Measurements from ENCODE around the gene DNM2. TPM values are rescaled to one million over a fixed set of nuclear protein-coding genes. Genes with fewer than 3 reads are reported as not detected.
"Not testable (repeated sequence)": the region's sequence is repeated elsewhere in the genome, so short reads cannot be mapped to it uniquely, and the experiment has no call there.

The DNM2 gene
- polyA plus RNA-seq, 1 donor from 2014 or later, result 109 TPM

GRCh38 chr19:10862561-10863106 is 144.8 kb downstream of the DNM2 start:
- Mint-ChIP-seq H3K4me3 (peak overlapping the region in 2 of 4 donors; percentile 20 to 34), H3K27me3 (no peaks in the 10 kb centered on the region), H3K9me3 (no peaks in the 10 kb centered on the region), H3K36me3 (no peaks in the 10 kb centered on the region), H3K4me1 (peaks cover 11 to 13% (median 11%) of the 10 kb centered on the region in 3 donors), H3K27ac (peak overlapping the region in 1 of 3 donors; percentile 78)

GRCh38 chr19:10863107-10863717 is 145.3 kb downstream of the DNM2 start:
- no peaks in the 10 kb centered on the region for H3K36me3 Mint-ChIP-seq
- H3K4me3 Mint-ChIP-seq, result peak overlapping the region in 2 of 4 donors; percentile 20 to 34
- peak overlapping the region in 1 of 3 donors; percentile 78 for H3K27ac Mint-ChIP-seq
- H3K9me3 Mint-ChIP-seq, result no peaks in the 10 kb centered on the region
- no peaks in the 10 kb centered on the region for H3K27me3 Mint-ChIP-seq
- peaks cover 17 to 18% (median 17%) of the 10 kb centered on the region in 3 donors for H3K4me1 Mint-ChIP-seq

GRCh38 chr19:10864538-10864899 is 146.6 kb downstream of the DNM2 start:
- peak overlapping the region in 3 of 4 donors; percentile 9 to 63 (median 10) for H3K4me3 Mint-ChIP-seq
- H3K4me1 Mint-ChIP-seq, result peaks cover 18 to 22% (median 18%) of the 10 kb centered on the region in 3 donors
- no peaks in the 10 kb centered on the region for H3K36me3 Mint-ChIP-seq
- no peaks in the 10 kb centered on the region for H3K27me3 Mint-ChIP-seq
- H3K9me3 Mint-ChIP-seq, result no peaks in the 10 kb centered on the region
- peak overlapping the region in 1 of 3 donors; percentile 86 for H3K27ac Mint-ChIP-seq

- Mint-ChIP-seq H3K4me3 (no peak overlapping the region), H3K36me3 (no peaks in the 10 kb centered on the region), H3K9me3 (no peaks in the 10 kb centered on the region), H3K27me3 (no peaks in the 10 kb centered on the region), H3K27ac (no peak overlapping the region), H3K4me1 (peaks cover 18 to 25% (median 18%) of the 10 kb centered on the region in 3 donors)
Observed at GRCh38 chr19:10866495-10866894, 148.6 kb downstream of the DNM2 start.

GRCh38 chr19:10868872-10869547 is 151.1 kb downstream of the DNM2 start:
- H3K4me3 Mint-ChIP-seq, result peak overlapping the region in 3 of 4 donors; percentile 66 to 80 (median 78)
- H3K36me3 Mint-ChIP-seq, result peaks cover 3% of the 10 kb centered on the region

GRCh38 chr19:10869872-10870311 is 152.0 kb downstream of the DNM2 start:
- not testable (repeated sequence) for H3K27me3 Mint-ChIP-seq, H3K36me3 Mint-ChIP-seq, H3K9me3 Mint-ChIP-seq
- Mint-ChIP-seq H3K4me3 (peak overlapping the region in 3 of 4 donors; percentile 66 to 82 (median 71)), H3K27ac (peak overlapping the region in 2 of 3 donors; percentile 62 to 89), H3K4me1 (peaks cover 16 to 27% (median 19%) of the 10 kb centered on the region in 3 donors)

More at GRCh38 chr19:10868872-10869547, 151.1 kb downstream of the DNM2 start:
- Mint-ChIP-seq H3K27ac (peak overlapping the region; percentile 67 to 90 (median 83)), H3K27me3 (no peaks in the 10 kb centered on the region), H3K9me3 (no peaks in the 10 kb centered on the region), H3K4me1 (peaks cover 20 to 32% (median 24%) of the 10 kb centered on the region in 3 donors)

GRCh38 chr19:10870501-10870954 is 152.6 kb downstream of the DNM2 start:
- peaks cover 4% of the 10 kb centered on the region for H3K36me3 Mint-ChIP-seq
- H3K27me3 Mint-ChIP-seq, result no peaks in the 10 kb centered on the region
- peaks cover 16 to 27% (median 19%) of the 10 kb centered on the region in 3 donors for H3K4me1 Mint-ChIP-seq
- no peaks in the 10 kb centered on the region for H3K9me3 Mint-ChIP-seq
- peak overlapping the region; percentile 71 to 94 (median 82) for H3K4me3 Mint-ChIP-seq
- peak overlapping the region; percentile 57 to 92 (median 86) for H3K27ac Mint-ChIP-seq

GRCh38 chr19:10870955-10871603 is 153.2 kb downstream of the DNM2 start, which contains the start of gene CARM1:
TSS of gene CARM1 (plus strand) at chr19:10871553. CDS start at chr19:10871703, 150 bp downstream.
- Mint-ChIP-seq H3K36me3 (peaks cover 4% of the 10 kb centered on the region), H3K4me1 (peaks cover 16 to 28% (median 19%) of the 10 kb centered on the region in 3 donors), H3K4me3 (peak within 1 kb of the TSS; percentile 80 to 94 (median 88)), H3K9me3 (no peaks in the 10 kb centered on the region), H3K27me3 (no peaks in the 10 kb centered on the region), H3K27ac (peak within 1 kb of the TSS; percentile 61 to 92 (median 86))

GRCh38 chr19:10871711-10872545 is 154.0 kb downstream of the DNM2 start:
- no peaks in the 10 kb centered on the region for H3K27me3 Mint-ChIP-seq
- peaks cover 19 to 34% (median 22%) of the 10 kb centered on the region in 3 donors for H3K4me1 Mint-ChIP-seq
- peak overlapping the region; percentile 61 to 83 (median 78) for H3K27ac Mint-ChIP-seq
- peak overlapping the region; percentile 80 to 93 (median 86) for H3K4me3 Mint-ChIP-seq
- H3K9me3 Mint-ChIP-seq, result no peaks in the 10 kb centered on the region
- peaks cover 4% of the 10 kb centered on the region for H3K36me3 Mint-ChIP-seq

GRCh38 chr19:10872546-10873107 is 154.7 kb downstream of the DNM2 start:
- peaks cover 4% of the 10 kb centered on the region for H3K36me3 Mint-ChIP-seq
- H3K4me3 Mint-ChIP-seq, result peak overlapping the region; percentile 80 to 93 (median 86)
- H3K27ac Mint-ChIP-seq, result peak overlapping the region; percentile 61 to 83 (median 78)
- no peaks in the 10 kb centered on the region for H3K27me3 Mint-ChIP-seq
- no peaks in the 10 kb centered on the region for H3K9me3 Mint-ChIP-seq
- peaks cover 21 to 34% (median 25%) of the 10 kb centered on the region in 3 donors for H3K4me1 Mint-ChIP-seq

GRCh38 chr19:10874024-10874423 is 156.1 kb downstream of the DNM2 start:
- Mint-ChIP-seq H3K27ac (peak overlapping the region; percentile 60 to 89 (median 89)), H3K27me3 (no peaks in the 10 kb centered on the region), H3K4me1 (peaks cover 23 to 37% (median 28%) of the 10 kb centered on the region in 3 donors), H3K36me3 (peaks cover 4% of the 10 kb centered on the region), H3K9me3 (no peaks in the 10 kb centered on the region), H3K4me3 (peak overlapping the region; percentile 66 to 91 (median 86))

- Mint-ChIP-seq H3K27ac (peak overlapping the region; percentile 61 to 85 (median 80)), H3K9me3 (no peaks in the 10 kb centered on the region), H3K4me3 (peak overlapping the region; percentile 30 to 80 (median 70)), H3K4me1 (peaks cover 28 to 36% (median 30%) of the 10 kb centered on the region in 3 donors), H3K36me3 (peaks cover 4% of the 10 kb centered on the region), H3K27me3 (no peaks in the 10 kb centered on the region)
Observed at GRCh38 chr19:10876459-10877240, 158.8 kb downstream of the DNM2 start.

- not testable (repeated sequence) for H3K27me3 Mint-ChIP-seq, H3K9me3 Mint-ChIP-seq, H3K36me3 Mint-ChIP-seq
- Mint-ChIP-seq H3K27ac (peak overlapping the region in 2 of 3 donors; percentile 86 to 88), H3K4me1 (peaks cover 27 to 35% (median 28%) of the 10 kb centered on the region in 3 donors), H3K4me3 (peak overlapping the region in 3 of 4 donors; percentile 76 to 90 (median 77))
Observed at GRCh38 chr19:10877608-10878007, 159.7 kb downstream of the DNM2 start.
